ENCODE data around the gene KCMF1. TPM values are rescaled to one million over a fixed set of nuclear protein-coding genes. Genes with fewer than 3 reads are reported as not detected.

KCMF1 gene
- total and polyA plus RNA-seq, 2 of the 13 experiments (the other 11 are each of a cell fraction or from before 2014, with no cell fraction given): 62.1 to 116 TPM

GRCh38 chr2:84954329-84954728 is 16.6 kb upstream of the KCMF1 start:
- intact Hi-C loops (cut with micrococcal nuclease; ENCODE audit: unreplicated experiment) (loop anchor here (1.0 kb wide), 1 partner anchor 9 kb away; no protein-coding TSS in a partner anchor), in situ Hi-C loops (cut with HindIII; ENCODE audit: extremely low pct_ligation_motif_present, low pct_unique_long_range_greater_than_20kb) (no loop called here)
- H3K27ac ChIP-seq (ENCODE audit: extremely low read length, insufficient read depth, low read length): peak overlapping the region; percentile 66
- H3K36me3 ChIP-seq (replicated peaks in 1 of 2; ENCODE audit: control insufficient read depth in 1 of 2, insufficient read depth in 2 of 2, low read length in 2 of 2): no peaks in the 10 kb centered on the region
- no peaks in the 10 kb centered on the region for H4K20me1 ChIP-seq (ENCODE audit: insufficient read depth, low read length)
- BruUV-seq (replicated peaks): no TSS peak
- peak overlapping the region; percentile 33 for H3K9ac ChIP-seq (ENCODE audit: insufficient read depth, low read depth, low read length)
- ChIA-PET POLR2A (interaction anchor here (0.8 to 1.4 kb wide), 5 partner anchors 8 to 34 kb away, joined by 3 to 7 read pairs (median 4); partner anchors contain the start of gene KCMF1), CTCF (ENCODE audit: low intra/inter-chr PET ratio, low total read pairs) (no interaction called here)
- no peak overlapping the region for H2AFZ ChIP-seq (ENCODE audit: low read length)
- peak overlapping the region; percentile 65 for H3K4me2 ChIP-seq (ENCODE audit: low read depth, low read length)
- 35% methylated on average over 6 of the region's 6 CpGs for WGBS (ENCODE audit: low lambda C conversion rate)
- H3K27me3 ChIP-seq (ENCODE audit: control insufficient read depth in 1 of 2, insufficient read depth in 2 of 2, low read length in 2 of 2): no peaks in the 10 kb centered on the region; a peak in 1 of 5 replicates
- peak; percentile 84 for DNase-seq (ENCODE audit: low spot score)
- no peaks in the 10 kb centered on the region for H3K9me3 ChIP-seq (ENCODE audit: low read length)
- FAIRE-seq: peak; percentile 30
- no peaks in the 10 kb centered on the region for H3K79me2 ChIP-seq (ENCODE audit: insufficient read depth, low read length)
- H3K4me1 ChIP-seq (ENCODE audit: insufficient read depth, low read length): peaks cover 58% of the 10 kb centered on the region
- peak overlapping the region in 1 of 3 experiments; percentile 22; a peak in 1 of 6 replicates for H3K4me3 ChIP-seq (replicated peaks in 1 of 3; ENCODE audit: insufficient read depth in 1 of 3, low read depth in 2 of 3, low read length in 3 of 3)
- peak; percentile 87 for ATAC-seq
- 0 out of 2 replicates have a peak, but pooled peaks have one; percentile 70 for TF ChIP-seq ZNF567 (CRISPR knock-in tag; IDR thresholded peaks at IDR 0.05; ENCODE audit: borderline replicate concordance)
- peak; percentile 54 for TF ChIP-seq PHF5A (CRISPR knock-in tag; IDR thresholded peaks at IDR 0.05; ENCODE audit: low read depth, unreplicated experiment)
- TF ChIP-seq FOXK1 (CRISPR knock-in tag; IDR thresholded peaks at IDR 0.05; ENCODE audit: borderline replicate concordance, low read depth): peak; percentile 29; the same call in 1 of the 2 replicates
- TF ChIP-seq ARID2 (CRISPR knock-in tag; IDR thresholded peaks at IDR 0.05; ENCODE audit: borderline replicate concordance): no peak
- TF ChIP-seq E2F2 (CRISPR knock-in tag; IDR thresholded peaks at IDR 0.05; ENCODE audit: borderline replicate concordance): no peak
- peak; percentile 77; the same call in 1 of the 2 replicates for TF ChIP-seq ZNF572 (CRISPR knock-in tag; IDR thresholded peaks at IDR 0.05)
- TF ChIP-seq, protein P1, sequence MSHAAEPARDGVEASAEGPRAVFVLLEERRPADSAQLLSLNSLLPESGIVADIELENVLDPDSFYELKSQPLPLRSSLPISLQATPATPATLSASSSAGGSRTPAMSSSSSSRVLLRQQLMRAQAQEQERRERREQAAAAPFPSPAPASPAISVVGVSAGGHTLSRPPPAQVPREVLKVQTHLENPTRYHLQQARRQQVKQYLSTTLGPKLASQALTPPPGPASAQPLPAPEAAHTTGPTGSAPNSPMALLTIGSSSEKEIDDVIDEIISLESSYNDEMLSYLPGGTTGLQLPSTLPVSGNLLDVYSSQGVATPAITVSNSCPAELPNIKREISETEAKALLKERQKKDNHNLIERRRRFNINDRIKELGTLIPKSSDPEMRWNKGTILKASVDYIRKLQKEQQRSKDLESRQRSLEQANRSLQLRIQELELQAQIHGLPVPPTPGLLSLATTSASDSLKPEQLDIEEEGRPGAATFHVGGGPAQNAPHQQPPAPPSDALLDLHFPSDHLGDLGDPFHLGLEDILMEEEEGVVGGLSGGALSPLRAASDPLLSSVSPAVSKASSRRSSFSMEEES (CRISPR knock-in tag; IDR thresholded peaks at IDR 0.05): 0 out of 2 replicates have a peak, but pooled peaks have one; percentile 19
- TF ChIP-seq PRMT3 (CRISPR knock-in tag; IDR thresholded peaks at IDR 0.05; ENCODE audit: borderline replicate concordance, low read depth): no peak
- no peak for TF ChIP-seq ZNF556 (CRISPR knock-in tag; IDR thresholded peaks at IDR 0.05; ENCODE audit: borderline replicate concordance)
- no peak for TF ChIP-seq REST (IDR thresholded peaks at IDR 0.05; ENCODE audit: borderline replicate concordance in 1 of 2, low read depth in 1 of 2, low read length in 2 of 2)
- no peak for TF ChIP-seq CCAR2 (optimal IDR thresholded peaks at IDR 0.05; ENCODE audit: low read depth, low read length)
- TF ChIP-seq TBX2 (CRISPR knock-in tag; IDR thresholded peaks at IDR 0.05; ENCODE audit: borderline replicate concordance): 0 out of 2 replicates have a peak, but pooled peaks have one; percentile 48
- TF ChIP-seq MEIS2 (CRISPR knock-in tag; IDR thresholded peaks at IDR 0.05): no peak
- TF ChIP-seq ZNF414 (CRISPR knock-in tag; IDR thresholded peaks at IDR 0.05): peak; percentile 79
